ENCODE data around the gene HSD17B13. TPM values are rescaled to one million over a fixed set of nuclear protein-coding genes. Genes with fewer than 3 reads are reported as not detected.

HSD17B13 gene
- total RNA-seq, 2 donors from 2014 or later, result 0.58 TPM; not detected in 1

DNA sequence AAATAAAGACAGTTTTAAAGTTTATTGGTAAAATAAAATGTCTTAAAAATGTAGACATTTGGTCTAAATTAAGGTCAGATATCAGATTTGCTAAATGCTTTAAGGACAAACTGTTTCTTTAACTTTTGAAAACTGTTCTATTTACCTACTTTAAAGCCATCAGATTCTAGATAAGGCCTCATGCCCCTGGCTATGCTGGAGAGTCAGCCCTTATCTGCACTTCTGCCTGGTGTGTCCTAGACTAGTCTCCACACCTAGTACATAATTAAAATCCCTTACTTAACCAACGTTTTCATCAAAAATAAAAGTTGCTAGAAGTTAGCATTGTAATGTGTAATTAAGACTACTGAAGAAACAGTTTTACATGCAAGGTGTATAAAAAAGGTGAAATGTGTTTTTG lies 42.7 kb upstream of the HSD17B13 start:
- 92% methylated on average over 1 of the region's 1 CpG; no CpG with 5 or more reads in 1 of the 2 experiments for WGBS, 2 experiments (ENCODE audit: insufficient coverage in 1 of 2, insufficient read length in 1 of 2)
- Mint-ChIP-seq H3K27me3 (ENCODE audit: insufficient read depth) (no peaks in the 10 kb centered on the region), H3K4me1 (peaks cover 10% of the 10 kb centered on the region), H3K27ac (no peak overlapping the region), H3K4me3 (no peak overlapping the region), H3K36me3 (ENCODE audit: low read depth) (peaks cover 82% of the 10 kb centered on the region), H3K9me3 (peaks cover 14% of the 10 kb centered on the region)
- TF ChIP-seq, protein P1, sequence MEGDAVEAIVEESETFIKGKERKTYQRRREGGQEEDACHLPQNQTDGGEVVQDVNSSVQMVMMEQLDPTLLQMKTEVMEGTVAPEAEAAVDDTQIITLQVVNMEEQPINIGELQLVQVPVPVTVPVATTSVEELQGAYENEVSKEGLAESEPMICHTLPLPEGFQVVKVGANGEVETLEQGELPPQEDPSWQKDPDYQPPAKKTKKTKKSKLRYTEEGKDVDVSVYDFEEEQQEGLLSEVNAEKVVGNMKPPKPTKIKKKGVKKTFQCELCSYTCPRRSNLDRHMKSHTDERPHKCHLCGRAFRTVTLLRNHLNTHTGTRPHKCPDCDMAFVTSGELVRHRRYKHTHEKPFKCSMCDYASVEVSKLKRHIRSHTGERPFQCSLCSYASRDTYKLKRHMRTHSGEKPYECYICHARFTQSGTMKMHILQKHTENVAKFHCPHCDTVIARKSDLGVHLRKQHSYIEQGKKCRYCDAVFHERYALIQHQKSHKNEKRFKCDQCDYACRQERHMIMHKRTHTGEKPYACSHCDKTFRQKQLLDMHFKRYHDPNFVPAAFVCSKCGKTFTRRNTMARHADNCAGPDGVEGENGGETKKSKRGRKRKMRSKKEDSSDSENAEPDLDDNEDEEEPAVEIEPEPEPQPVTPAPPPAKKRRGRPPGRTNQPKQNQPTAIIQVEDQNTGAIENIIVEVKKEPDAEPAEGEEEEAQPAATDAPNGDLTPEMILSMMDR (conservative IDR thresholded peaks at IDR 0.05), result no peak
- Histone ChIP-seq H3K4me1 (ENCODE audit: control insufficient read depth, insufficient read depth, low read length) (no peaks in the 10 kb centered on the region), H3K27ac (ENCODE audit: low read depth, low read length) (no peak overlapping the region), H3K36me3 (ENCODE audit: control insufficient read depth, insufficient read depth, low read length) (peaks cover 38% of the 10 kb centered on the region), H3K27me3 (ENCODE audit: control insufficient read depth, insufficient read depth, low read length, poor library complexity, severe bottlenecking) (no peaks in the 10 kb centered on the region), H3K9me3 (ENCODE audit: control insufficient read depth, low read length) (peaks cover 19% of the 10 kb centered on the region), H3K9ac (ENCODE audit: extremely low read depth, low read length, poor library complexity, severe bottlenecking) (no peak overlapping the region), H3K4me3 (ENCODE audit: low read length) (peak overlapping the region; percentile 24)
- DNase-seq, result no peak

DNA sequence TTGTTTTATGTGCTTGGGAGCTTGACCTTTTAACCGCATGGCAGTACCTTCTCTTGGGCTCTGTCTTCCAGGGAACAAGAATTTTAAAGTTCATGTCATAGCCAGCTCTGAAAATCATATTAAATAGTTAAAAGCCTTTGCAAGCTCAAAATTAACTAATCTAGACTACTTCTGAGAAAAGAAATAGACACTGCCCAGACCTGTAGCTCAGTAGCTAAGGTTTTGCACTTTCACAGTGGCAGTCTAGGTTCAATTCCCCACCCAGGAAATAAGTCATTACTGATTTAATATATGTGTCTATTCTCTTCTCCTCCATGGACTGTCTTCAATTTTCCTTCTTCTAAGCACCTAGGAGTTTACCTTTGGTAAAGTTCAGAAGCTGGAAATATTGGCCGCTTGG lies 40.9 kb upstream of the HSD17B13 start:
- WGBS, 2 experiments (ENCODE audit: insufficient coverage in 1 of 2, insufficient read length in 1 of 2), result 90 to 100% methylated on average over 2 of the region's 2 CpGs
- peaks cover 19% of the 10 kb centered on the region for H3K9me3 ChIP-seq (ENCODE audit: control insufficient read depth, low read length)
- Mint-ChIP-seq H3K4me1 (peaks cover 10% of the 10 kb centered on the region), H3K27ac (no peak overlapping the region), H3K4me3 (no peak overlapping the region), H3K36me3 (ENCODE audit: low read depth) (peaks cover 72% of the 10 kb centered on the region), H3K27me3 (ENCODE audit: insufficient read depth) (no peaks in the 10 kb centered on the region), H3K9me3 (peaks cover 14% of the 10 kb centered on the region)
- no peaks in the 10 kb centered on the region for H3K4me1 ChIP-seq (ENCODE audit: control insufficient read depth, insufficient read depth, low read length)
- no peak overlapping the region for H3K27ac ChIP-seq (ENCODE audit: low read depth, low read length)
- H3K9ac ChIP-seq (ENCODE audit: extremely low read depth, low read length, poor library complexity, severe bottlenecking), result no peak overlapping the region
- TF ChIP-seq, protein P1 (conservative IDR thresholded peaks at IDR 0.05), result no peak
- peaks cover 37% of the 10 kb centered on the region for H3K36me3 ChIP-seq (ENCODE audit: control insufficient read depth, insufficient read depth, low read length)
- H3K4me3 ChIP-seq (ENCODE audit: low read length), result no peak overlapping the region
- H3K27me3 ChIP-seq (ENCODE audit: control insufficient read depth, insufficient read depth, low read length, poor library complexity, severe bottlenecking), result no peaks in the 10 kb centered on the region
- no peak for DNase-seq

DNA sequence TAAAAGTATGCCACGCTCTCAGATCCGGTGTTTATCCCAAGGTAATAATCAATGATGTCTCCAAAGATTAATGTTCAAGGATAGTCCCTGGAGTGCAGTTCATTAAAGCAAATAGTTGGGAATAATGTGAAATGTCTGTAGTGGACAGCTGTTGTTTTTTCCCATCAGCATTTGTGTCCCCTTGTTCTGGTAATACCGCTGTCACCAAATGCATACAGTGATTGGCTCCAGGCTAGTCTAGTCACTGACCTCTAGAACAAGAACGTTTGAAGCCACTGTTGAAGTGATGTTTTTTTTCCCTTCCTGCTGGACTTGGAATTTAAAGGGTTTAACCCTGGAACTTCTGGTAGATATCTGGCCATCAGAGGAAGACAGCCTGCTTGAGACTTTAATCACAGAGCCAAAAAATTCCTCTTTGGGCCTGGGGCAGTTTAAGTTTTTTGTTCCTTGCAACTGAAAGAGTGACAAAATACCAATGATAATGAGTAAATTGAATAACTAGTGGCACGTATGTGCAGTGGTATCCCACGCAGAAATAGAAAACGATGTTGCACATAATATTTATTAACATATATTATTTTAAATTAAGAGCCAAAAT lies 37.8 kb upstream of the HSD17B13 start:
- TF ChIP-seq, protein P1 (conservative IDR thresholded peaks at IDR 0.05), result no peak
- peaks cover 55% of the 10 kb centered on the region for H3K36me3 Mint-ChIP-seq (ENCODE audit: low read depth)
- peaks cover 14% of the 10 kb centered on the region for H3K36me3 ChIP-seq (ENCODE audit: control insufficient read depth, insufficient read depth, low read length)
- H3K4me3 Mint-ChIP-seq, result no peak overlapping the region
- DNase-seq, result no peak
- peaks cover 5% of the 10 kb centered on the region for H3K4me1 ChIP-seq (ENCODE audit: control insufficient read depth, insufficient read depth, low read length)
- peaks cover under 1% of the 10 kb centered on the region for H3K9me3 Mint-ChIP-seq
- H3K4me3 ChIP-seq (ENCODE audit: low read length), result no peak overlapping the region
- H3K9me3 ChIP-seq (ENCODE audit: control insufficient read depth, low read length), result no peaks in the 10 kb centered on the region
- H3K27ac ChIP-seq (ENCODE audit: low read depth, low read length), result no peak overlapping the region
- H3K27me3 ChIP-seq (ENCODE audit: control insufficient read depth, insufficient read depth, low read length, poor library complexity, severe bottlenecking), result no peaks in the 10 kb centered on the region
- peaks cover 18% of the 10 kb centered on the region for H3K4me1 Mint-ChIP-seq
- no peak overlapping the region for H3K27ac Mint-ChIP-seq
- H3K27me3 Mint-ChIP-seq (ENCODE audit: insufficient read depth), result no peaks in the 10 kb centered on the region
- WGBS, 2 experiments (ENCODE audit: insufficient coverage in 1 of 2, insufficient read length in 1 of 2), result 91 to 94% methylated on average over 4 to 5 of the region's 7 CpGs
- H3K9ac ChIP-seq (ENCODE audit: extremely low read depth, low read length, poor library complexity, severe bottlenecking), result no peak overlapping the region

All from endodermal cell (in vitro differentiated cells).